OCI-LY7 (cell line): ENCODE measurements around the gene PICALM. TPM values are rescaled to one million over a fixed set of nuclear protein-coding genes. Genes with fewer than 3 reads are reported as not detected.

Experiments used
- BruUV-seq: library from RNA; stranded (reverse); fragments of 400-500 nt; replicated peaks from 2 replicates; lab custom pipeline; 2021; lab: Mats Ljungman, UMichigan
- CTCF ChIA-PET: fragments of 300-600 bp; sonication (Branson Sonifier 250); formaldehyde crosslinking; loops from one replicate; lab custom pipeline; 2022; ENCODE audit warnings: antibody characterized with exemption; ENCODE audit not compliant: unreplicated experiment; lab: Charles Lee
- POLR2A ChIA-PET: fragments of 300-600 bp; sonication (Branson Sonifier 250); formaldehyde crosslinking; loops from one replicate; lab custom pipeline; 2022; ENCODE audit warnings: antibody characterized with exemption; lab: Charles Lee
- DNase-seq: peaks from one replicate; pipeline ENCODE4 v3.0.0-alpha.2; 2015; ENCODE audit warnings: low spot score
- H2AFZ ChIP-seq: fragments of 200-600 bp; sonication (generic), shearing (Covaris generic); 2 replicates; pipeline ENCODE4 v1.6.1; 2014; ENCODE audit warnings: mild to moderate bottlenecking, antibody characterized with exemption, low read length, moderate library complexity
- H3K27ac ChIP-seq: fragments of 200-600 bp; sonication (generic); 2 replicates; pipeline ENCODE4 v1.5.1; 2014; ENCODE audit warnings: mixed run types, low read depth, mild to moderate bottlenecking, moderate library complexity, low read length, inconsistent platforms; ENCODE audit not compliant: poor library complexity, severe bottlenecking
- H3K36me3 ChIP-seq: fragments of 200-600 bp; sonication (generic); 2 replicates; pipeline ENCODE4 v1.6.1; 2014; ENCODE audit warnings: mild to moderate bottlenecking, antibody characterized with exemption, low read length, moderate library complexity, mixed read lengths; ENCODE audit not compliant: insufficient read depth
- H3K4me1 ChIP-seq: fragments of 200-600 bp; sonication (generic); 2 replicates; pipeline ENCODE4 v1.5.1; 2014; ENCODE audit warnings: mild to moderate bottlenecking, low read length; ENCODE audit not compliant: insufficient read depth, poor library complexity, severe bottlenecking
- H3K4me2 ChIP-seq: fragments of 200-600 bp; sonication (generic); 2 replicates; pipeline ENCODE4 v1.6.1; 2014; ENCODE audit warnings: mild to moderate bottlenecking, low read length
- H3K4me3 ChIP-seq: fragments of 200-600 bp; sonication (generic); 2 replicates; pipeline ENCODE4 v1.5.1; 2014; ENCODE audit warnings: mild to moderate bottlenecking, low read depth, low read length; ENCODE audit not compliant: poor library complexity, severe bottlenecking
- H3K79me2 ChIP-seq: fragments of 200-600 bp; sonication (generic); 2 replicates; pipeline ENCODE4 v1.6.1; 2016; ENCODE audit warnings: low read depth, mild to moderate bottlenecking, low read length, moderate library complexity, mixed read lengths; ENCODE audit not compliant: insufficient read depth
- H3K9me2 ChIP-seq: fragments of 200-600 bp; sonication (generic); 2 replicates; pipeline ENCODE4 v1.6.1; 2016; ENCODE audit warnings: mild to moderate bottlenecking, low read length, mixed read lengths; ENCODE audit not compliant: insufficient read depth
- H3K9me3 ChIP-seq: fragments of 200-600 bp; sonication (generic); 2 replicates; pipeline ENCODE4 v1.6.1; 2014; ENCODE audit warnings: mild to moderate bottlenecking, mixed run types, low read length, mixed read lengths
- H4K20me1 ChIP-seq: fragments of 200-600 bp; sonication (generic); 2 replicates; pipeline ENCODE4 v1.6.1; 2014; ENCODE audit warnings: mild to moderate bottlenecking, antibody characterized with exemption, low read length, moderate library complexity, mixed read lengths; ENCODE audit not compliant: insufficient read depth
- EZH2phosphoT487 ChIP-seq: fragments of 200-600 bp; sonication (generic); IDR thresholded peaks from 2 replicates; pipeline ENCODE4 v1.6.1; 2018; ENCODE audit warnings: low read depth, borderline replicate concordance, mild to moderate bottlenecking, mixed run types, antibody characterized with exemption, low read length, moderate library complexity, mixed read lengths
- intact Hi-C: fragments of 100-400 bp; cut with micrococcal nuclease; formaldehyde crosslinking; loops from one replicate; pipeline ENCODE4 v1.10.0; 2022; ENCODE audit not compliant: unreplicated experiment
- total RNA-seq, 2 experiments: library from RNA; depleted of rRNA in 1 of 2; stranded (reverse); fragments of >200 nt in 1 of 2; shearing (Covaris generic) in 1 of 2; gene quantifications; 2 replicates each; pipeline ENCODE4 v1.2.3, GENCODE V29; 2014 to 2022
- TF ChIP-seq, protein P1 (sequence below): fragments of 200-600 bp; sonication (generic); conservative IDR thresholded peaks from 2 replicates; pipeline ENCODE4 v1.5.1; 2014; ENCODE audit warnings: mild to moderate bottlenecking, antibody characterized with exemption, low read length, moderate library complexity, mixed read lengths

Gene PICALM
- total RNA-seq, 2 experiments from 2014 or later: 77.9 to 108 TPM

DNA sequence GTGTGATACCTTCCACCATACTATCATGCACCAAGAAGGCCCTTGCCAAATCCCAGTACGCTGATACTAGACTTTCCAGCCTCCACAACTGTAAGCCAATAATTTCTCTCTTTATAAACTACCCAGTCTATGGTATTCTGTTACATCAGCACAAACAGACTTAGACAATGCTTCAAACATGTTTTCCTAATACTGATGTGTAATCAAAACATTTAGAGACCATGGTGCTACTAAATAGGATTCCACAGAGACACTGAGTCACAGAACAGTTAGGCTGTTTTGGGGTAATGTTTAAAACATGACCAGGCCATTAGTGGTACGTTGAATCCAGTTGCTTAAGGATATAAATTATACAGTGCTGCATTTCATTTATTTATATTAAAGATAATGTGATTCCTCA lies 103.7 kb downstream of the PICALM start:
- no peaks in the 10 kb centered on the region for H3K4me1 ChIP-seq
- H3K36me3 ChIP-seq: peaks cover 81% of the 10 kb centered on the region
- DNase-seq: no peak
- ChIA-PET CTCF (no interaction called here), POLR2A (no interaction called here)
- H3K9me2 ChIP-seq: no peaks in the 10 kb centered on the region
- no peaks in the 10 kb centered on the region for H4K20me1 ChIP-seq
- intact Hi-C loops: no loop called here
- BruUV-seq: no TSS peak
- H3K4me3 ChIP-seq: no peak overlapping the region
- TF ChIP-seq, protein P1, sequence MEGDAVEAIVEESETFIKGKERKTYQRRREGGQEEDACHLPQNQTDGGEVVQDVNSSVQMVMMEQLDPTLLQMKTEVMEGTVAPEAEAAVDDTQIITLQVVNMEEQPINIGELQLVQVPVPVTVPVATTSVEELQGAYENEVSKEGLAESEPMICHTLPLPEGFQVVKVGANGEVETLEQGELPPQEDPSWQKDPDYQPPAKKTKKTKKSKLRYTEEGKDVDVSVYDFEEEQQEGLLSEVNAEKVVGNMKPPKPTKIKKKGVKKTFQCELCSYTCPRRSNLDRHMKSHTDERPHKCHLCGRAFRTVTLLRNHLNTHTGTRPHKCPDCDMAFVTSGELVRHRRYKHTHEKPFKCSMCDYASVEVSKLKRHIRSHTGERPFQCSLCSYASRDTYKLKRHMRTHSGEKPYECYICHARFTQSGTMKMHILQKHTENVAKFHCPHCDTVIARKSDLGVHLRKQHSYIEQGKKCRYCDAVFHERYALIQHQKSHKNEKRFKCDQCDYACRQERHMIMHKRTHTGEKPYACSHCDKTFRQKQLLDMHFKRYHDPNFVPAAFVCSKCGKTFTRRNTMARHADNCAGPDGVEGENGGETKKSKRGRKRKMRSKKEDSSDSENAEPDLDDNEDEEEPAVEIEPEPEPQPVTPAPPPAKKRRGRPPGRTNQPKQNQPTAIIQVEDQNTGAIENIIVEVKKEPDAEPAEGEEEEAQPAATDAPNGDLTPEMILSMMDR: no peak
- no peak for TF ChIP-seq EZH2phosphoT487
- H3K9me3 ChIP-seq: no peaks in the 10 kb centered on the region
- H3K27ac ChIP-seq: no peak overlapping the region
- H2AFZ ChIP-seq: no peak overlapping the region
- H3K79me2 ChIP-seq: no peaks in the 10 kb centered on the region
- H3K4me2 ChIP-seq: no peak overlapping the region

DNA sequence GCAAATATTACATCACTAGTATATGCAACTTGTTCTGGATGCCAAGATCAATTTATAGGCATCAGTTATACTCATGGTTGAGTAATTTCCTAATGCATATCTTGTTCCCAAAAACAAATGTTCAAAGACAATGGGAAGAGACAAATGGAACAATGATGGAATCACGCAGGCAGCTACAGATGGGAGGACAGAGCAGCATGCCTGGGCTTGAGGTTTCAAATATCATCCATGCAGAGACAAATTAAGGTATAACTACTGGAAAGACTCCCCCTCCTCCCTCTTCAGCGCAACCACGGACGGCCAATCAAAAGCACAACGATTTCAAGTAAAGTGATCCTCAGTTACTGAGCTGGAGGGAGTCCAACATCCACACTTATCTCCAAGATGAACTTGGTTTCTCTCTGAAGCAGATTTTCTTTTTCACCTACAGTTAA lies 106.9 kb downstream of the PICALM start:
- Histone ChIP-seq H3K9me3 (no peaks in the 10 kb centered on the region), H3K36me3 (peaks cover 74% of the 10 kb centered on the region), H4K20me1 (no peaks in the 10 kb centered on the region), H3K4me3 (no peak overlapping the region), H3K27ac (no peak overlapping the region), H3K4me2 (no peak overlapping the region), H2AFZ (no peak overlapping the region), H3K79me2 (no peaks in the 10 kb centered on the region), H3K9me2 (no peaks in the 10 kb centered on the region), H3K4me1 (no peaks in the 10 kb centered on the region)
- intact Hi-C loops: no loop called here
- no TSS peak for BruUV-seq
- CTCF ChIA-PET: no interaction called here
- TF ChIP-seq, protein P1: no peak
- no peak for TF ChIP-seq EZH2phosphoT487
- POLR2A ChIA-PET: interaction anchor here (0.5 to 2.2 kb wide), 4 partner anchors 28 to 501 kb away, joined by 3 to 6 read pairs (median 3); no protein-coding TSS in a partner anchor
- no peak for DNase-seq

DNA sequence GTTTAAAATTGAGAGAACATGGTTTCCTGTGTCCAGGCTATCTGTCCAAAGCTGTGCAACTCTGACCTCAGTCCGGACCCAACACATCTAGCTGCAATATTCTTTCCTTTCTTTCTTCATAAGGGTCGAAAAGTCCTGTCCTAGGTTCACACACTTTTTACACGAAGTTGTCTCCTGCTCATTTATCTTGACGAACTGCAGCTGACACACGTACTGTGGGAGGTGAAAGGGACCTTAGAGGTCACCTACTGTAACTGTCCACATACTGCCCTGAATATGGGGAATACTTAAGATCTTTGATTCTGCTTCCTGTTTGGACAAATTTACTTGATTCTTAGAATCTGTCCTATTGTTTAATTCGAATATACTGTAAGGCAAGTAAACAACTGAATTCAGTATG lies 107.8 kb downstream of the PICALM start:
- ChIA-PET CTCF (no interaction called here), POLR2A (interaction anchor here (0.6 to 2.2 kb wide), 6 partner anchors 12 to 500 kb away, joined by 3 to 7 read pairs (median 4); no protein-coding TSS in a partner anchor)
- no peaks in the 10 kb centered on the region for H3K9me3 ChIP-seq
- DNase-seq: no peak
- no peaks in the 10 kb centered on the region for H3K9me2 ChIP-seq
- H2AFZ ChIP-seq: no peak overlapping the region
- H4K20me1 ChIP-seq: no peaks in the 10 kb centered on the region
- no peak overlapping the region for H3K4me2 ChIP-seq
- peaks cover 74% of the 10 kb centered on the region for H3K36me3 ChIP-seq
- H3K27ac ChIP-seq: no peak overlapping the region
- H3K4me1 ChIP-seq: no peaks in the 10 kb centered on the region
- H3K79me2 ChIP-seq: no peaks in the 10 kb centered on the region
- intact Hi-C loops: no loop called here
- no TSS peak for BruUV-seq
- no peak overlapping the region for H3K4me3 ChIP-seq
- TF ChIP-seq, protein P1: no peak
- TF ChIP-seq EZH2phosphoT487: no peak
